Measurements from ENCODE around the gene RGMB. TPM values are rescaled to one million over a fixed set of nuclear protein-coding genes. Genes with fewer than 3 reads are reported as not detected.

The RGMB gene
- total RNA-seq, 1 donor: 70.9 TPM

DNA sequence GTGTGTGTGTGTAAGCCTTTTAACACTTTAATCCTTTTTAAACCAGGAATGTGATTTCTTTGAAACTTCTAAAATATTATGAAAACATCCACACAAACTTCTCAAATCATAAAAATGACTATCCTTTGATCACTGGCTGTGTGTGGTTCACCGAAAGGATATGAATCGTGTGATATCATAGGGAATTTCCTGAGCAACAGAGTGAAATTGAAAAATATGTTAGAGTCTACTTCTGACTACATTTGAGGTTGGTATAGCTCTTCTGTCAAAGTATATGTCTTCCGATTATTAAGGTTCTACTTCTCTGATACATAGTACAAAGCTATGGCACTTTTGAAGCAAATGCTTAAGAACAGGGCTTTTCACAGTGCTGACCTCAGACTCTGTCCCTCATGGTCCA, 40.3 kb downstream of the RGMB start:
- TF ChIP-seq CTCF (IDR thresholded peaks at IDR 0.05; ENCODE audit: extremely low read depth, low read depth, low read length): no peak
- H3K27ac ChIP-seq (ENCODE audit: low read depth, low read length): no peak overlapping the region
- H3K79me2 ChIP-seq (ENCODE audit: insufficient read depth, low read length): no peaks in the 10 kb centered on the region
- H3K36me3 ChIP-seq (ENCODE audit: insufficient read depth, low read length): no peaks in the 10 kb centered on the region
- no peaks in the 10 kb centered on the region for H3K9me3 ChIP-seq (ENCODE audit: low read depth, low read length)
- no peaks in the 10 kb centered on the region for H3K27me3 ChIP-seq (ENCODE audit: insufficient read depth, low read length)
- H3K4me1 ChIP-seq (ENCODE audit: insufficient read depth, low read length): no peaks in the 10 kb centered on the region
- no peaks in the 10 kb centered on the region for H4K20me1 ChIP-seq (ENCODE audit: insufficient read depth, low read length)
- no peak for DNase-seq (ENCODE audit: insufficient read length, low spot score, missing footprints)
- no peak overlapping the region for H3K4me3 ChIP-seq (ENCODE audit: insufficient read depth, low read length)
- no peak overlapping the region for H3K4me2 ChIP-seq (ENCODE audit: insufficient read depth, low read length)
- no peak overlapping the region for H2AFZ ChIP-seq (ENCODE audit: low read length)

GRCh38 chr5:98816582-98817222, 43.2 kb downstream of the RGMB start:
- no peak for DNase-seq (ENCODE audit: insufficient read length, low spot score, missing footprints)
- no peak overlapping the region for H3K27ac ChIP-seq (ENCODE audit: low read depth, low read length)
- no peak overlapping the region for H2AFZ ChIP-seq (ENCODE audit: low read length)
- no peak for TF ChIP-seq CTCF (IDR thresholded peaks at IDR 0.05; ENCODE audit: extremely low read depth, low read depth, low read length)
- H3K4me1 ChIP-seq (ENCODE audit: insufficient read depth, low read length): no peaks in the 10 kb centered on the region
- H3K4me2 ChIP-seq (ENCODE audit: insufficient read depth, low read length): no peak overlapping the region
- H3K36me3 ChIP-seq (ENCODE audit: insufficient read depth, low read length): no peaks in the 10 kb centered on the region
- no peaks in the 10 kb centered on the region for H3K27me3 ChIP-seq (ENCODE audit: insufficient read depth, low read length)
- H3K4me3 ChIP-seq (ENCODE audit: insufficient read depth, low read length): no peak overlapping the region
- H3K9me3 ChIP-seq (ENCODE audit: low read depth, low read length): no peaks in the 10 kb centered on the region
- no peaks in the 10 kb centered on the region for H4K20me1 ChIP-seq (ENCODE audit: insufficient read depth, low read length)
- no peaks in the 10 kb centered on the region for H3K79me2 ChIP-seq (ENCODE audit: insufficient read depth, low read length)

DNA sequence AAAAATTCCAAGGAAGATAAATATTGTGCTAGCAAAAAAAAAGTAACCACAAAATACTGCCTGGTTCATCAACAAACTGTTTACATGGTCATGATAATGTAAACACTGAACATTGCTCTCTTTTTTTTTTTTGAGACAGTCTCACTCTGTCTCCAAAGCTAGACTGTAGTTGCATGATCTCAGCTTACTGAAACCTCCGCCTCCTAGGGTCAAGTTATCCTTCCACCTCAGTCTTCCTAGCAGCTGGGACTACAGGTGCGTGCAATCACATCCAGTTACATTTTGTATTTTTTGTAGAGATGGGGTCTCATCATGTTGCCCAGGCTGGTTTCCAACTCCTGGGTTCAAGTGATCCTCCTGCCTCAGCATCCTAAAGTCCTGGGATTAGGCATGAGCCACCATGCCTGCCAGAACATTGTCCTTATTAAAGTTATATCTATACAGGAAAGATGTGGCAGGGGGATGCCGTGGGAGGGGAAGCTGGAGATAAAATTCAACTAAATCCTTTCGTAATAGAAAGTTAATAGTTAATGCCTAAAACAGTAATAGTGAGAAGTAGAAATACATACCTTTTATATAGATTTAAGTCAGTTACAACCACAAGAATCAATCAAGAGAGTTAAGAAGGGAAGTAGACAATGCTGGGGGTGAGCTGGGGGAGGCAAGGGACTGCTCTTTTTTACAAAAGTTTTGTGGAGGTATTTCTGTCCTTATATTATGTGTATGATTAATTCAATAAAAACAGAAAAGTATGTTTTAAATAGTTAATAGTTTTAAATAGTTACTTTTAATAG, 52.3 kb downstream of the RGMB start:
- H3K4me2 ChIP-seq (ENCODE audit: insufficient read depth, low read length): no peak overlapping the region
- no peak overlapping the region for H3K4me3 ChIP-seq (ENCODE audit: insufficient read depth, low read length)
- H4K20me1 ChIP-seq (ENCODE audit: insufficient read depth, low read length): no peaks in the 10 kb centered on the region
- H3K4me1 ChIP-seq (ENCODE audit: insufficient read depth, low read length): no peaks in the 10 kb centered on the region
- H3K9me3 ChIP-seq (ENCODE audit: low read depth, low read length): no peaks in the 10 kb centered on the region
- no peak overlapping the region for H3K27ac ChIP-seq (ENCODE audit: low read depth, low read length)
- no peaks in the 10 kb centered on the region for H3K79me2 ChIP-seq (ENCODE audit: insufficient read depth, low read length)
- H3K36me3 ChIP-seq (ENCODE audit: insufficient read depth, low read length): no peaks in the 10 kb centered on the region
- H2AFZ ChIP-seq (ENCODE audit: low read length): no peak overlapping the region
- DNase-seq (ENCODE audit: insufficient read length, low spot score, missing footprints): no peak
- H3K27me3 ChIP-seq (ENCODE audit: insufficient read depth, low read length): no peaks in the 10 kb centered on the region
- no peak for TF ChIP-seq CTCF (IDR thresholded peaks at IDR 0.05; ENCODE audit: extremely low read depth, low read depth, low read length)

- no peak overlapping the region for H3K4me2 ChIP-seq (ENCODE audit: insufficient read depth, low read length)
- no peak overlapping the region for H2AFZ ChIP-seq (ENCODE audit: low read length)
- H3K79me2 ChIP-seq (ENCODE audit: insufficient read depth, low read length): no peaks in the 10 kb centered on the region
- no peaks in the 10 kb centered on the region for H3K27me3 ChIP-seq (ENCODE audit: insufficient read depth, low read length)
- H3K9me3 ChIP-seq (ENCODE audit: low read depth, low read length): no peaks in the 10 kb centered on the region
- no peaks in the 10 kb centered on the region for H3K4me1 ChIP-seq (ENCODE audit: insufficient read depth, low read length)
- H3K36me3 ChIP-seq (ENCODE audit: insufficient read depth, low read length): no peaks in the 10 kb centered on the region
- TF ChIP-seq CTCF (IDR thresholded peaks at IDR 0.05; ENCODE audit: extremely low read depth, low read depth, low read length): peak; percentile 58
- H3K4me3 ChIP-seq (ENCODE audit: insufficient read depth, low read length): no peak overlapping the region
- DNase-seq (ENCODE audit: insufficient read length, low spot score, missing footprints): no peak
- H3K27ac ChIP-seq (ENCODE audit: low read depth, low read length): no peak overlapping the region
- H4K20me1 ChIP-seq (ENCODE audit: insufficient read depth, low read length): no peaks in the 10 kb centered on the region
Measured at GRCh38 chr5:98827161-98827560, 53.7 kb downstream of the RGMB start.

Data from osteoblast (primary cell).